ACC112 (cell line): ENCODE measurements around the gene MAD1L1.

Source experiments
- H2AFZ ChIP-seq: fragments of 200-600 bp; sonication (generic); one replicate; pipeline ENCODE4 v1.6.0; 2017; ENCODE audit warnings: antibody characterized with exemption, low read length; ENCODE audit not compliant: unreplicated experiment
- H3K27ac ChIP-seq: fragments of 200-600 bp; sonication (generic); 2 replicates; pipeline ENCODE4 v1.5.1; 2014; ENCODE audit warnings: low read depth, mild to moderate bottlenecking, antibody characterized with exemption, low read length, moderate library complexity
- H3K27me3 ChIP-seq: fragments of 200-600 bp; sonication (generic); 2 replicates; pipeline ENCODE4 v1.6.1; 2014; ENCODE audit warnings: mild to moderate bottlenecking, antibody characterized with exemption, low read length, moderate library complexity, mixed read lengths; ENCODE audit not compliant: insufficient read depth
- H3K36me3 ChIP-seq: fragments of 200-600 bp; sonication (generic); 2 replicates; pipeline ENCODE4 v1.6.1; 2016; ENCODE audit warnings: mild to moderate bottlenecking, antibody characterized with exemption, low read length, moderate library complexity, mixed read lengths; ENCODE audit not compliant: insufficient read depth
- H3K4me1 ChIP-seq: fragments of 200-600 bp; sonication (generic); one replicate; pipeline ENCODE4 v1.6.1; 2016; ENCODE audit warnings: low read length, mixed read lengths; ENCODE audit not compliant: insufficient read depth, unreplicated experiment, control insufficient read depth
- H3K4me3 ChIP-seq: fragments of 200-600 bp; sonication (generic); 2 replicates; pipeline ENCODE4 v1.5.1; 2014; ENCODE audit warnings: mild to moderate bottlenecking, low read depth, low read length
- H3K79me2 ChIP-seq: fragments of 200-600 bp; sonication (generic); one replicate; pipeline ENCODE4 v1.6.0; 2016; ENCODE audit warnings: low read length; ENCODE audit not compliant: control insufficient read depth, unreplicated experiment, insufficient read depth

The MAD1L1 gene

DNA sequence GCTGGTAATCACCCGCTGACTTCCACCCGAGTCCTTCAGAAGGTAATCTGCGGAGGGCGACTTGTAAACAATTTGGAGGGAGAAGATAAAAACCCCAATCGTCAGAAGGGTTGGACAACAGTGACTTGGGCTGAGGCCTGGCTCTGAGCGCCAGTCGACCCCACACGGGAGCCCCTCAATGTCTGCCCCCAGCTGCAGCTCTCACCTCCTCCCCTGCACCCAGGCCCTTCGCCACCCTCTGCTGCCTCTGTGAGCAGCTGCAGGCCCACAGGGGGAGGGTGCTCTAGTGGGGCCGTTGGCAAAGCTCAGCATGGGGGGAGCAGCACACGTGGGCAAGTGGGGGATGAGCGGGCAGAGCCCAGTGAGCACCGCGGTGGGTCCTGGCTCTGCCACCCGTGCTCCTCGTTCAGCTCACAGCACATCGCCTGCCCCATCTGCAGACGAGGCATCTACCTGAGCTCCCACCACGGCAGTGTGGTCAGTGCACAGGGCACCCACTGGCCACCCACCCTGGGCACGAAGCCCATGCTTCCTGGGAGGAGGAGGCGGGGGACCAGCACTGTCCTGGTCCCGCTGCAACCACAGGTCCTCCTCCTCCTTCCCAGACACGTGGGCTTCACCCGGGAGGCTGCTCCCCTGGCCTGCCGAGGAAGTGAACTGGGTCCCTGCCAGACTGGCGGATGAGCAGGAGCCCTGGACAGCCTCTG lies 282.1 kb downstream of the MAD1L1 start:
- H3K4me3 ChIP-seq: no peak overlapping the region
- no peaks in the 10 kb centered on the region for H3K79me2 ChIP-seq
- no peaks in the 10 kb centered on the region for H3K4me1 ChIP-seq
- H3K27ac ChIP-seq: no peak overlapping the region
- H2AFZ ChIP-seq: no peak overlapping the region
- no peaks in the 10 kb centered on the region for H3K27me3 ChIP-seq
- no peaks in the 10 kb centered on the region for H3K36me3 ChIP-seq

GRCh38 chr7:1950066-1950451 lies 282.7 kb downstream of the MAD1L1 start:
- no peaks in the 10 kb centered on the region for H3K27me3 ChIP-seq
- H3K27ac ChIP-seq: no peak overlapping the region
- no peak overlapping the region for H2AFZ ChIP-seq
- no peak overlapping the region for H3K4me3 ChIP-seq
- H3K79me2 ChIP-seq: no peaks in the 10 kb centered on the region
- H3K4me1 ChIP-seq: no peaks in the 10 kb centered on the region
- H3K36me3 ChIP-seq: no peaks in the 10 kb centered on the region

DNA sequence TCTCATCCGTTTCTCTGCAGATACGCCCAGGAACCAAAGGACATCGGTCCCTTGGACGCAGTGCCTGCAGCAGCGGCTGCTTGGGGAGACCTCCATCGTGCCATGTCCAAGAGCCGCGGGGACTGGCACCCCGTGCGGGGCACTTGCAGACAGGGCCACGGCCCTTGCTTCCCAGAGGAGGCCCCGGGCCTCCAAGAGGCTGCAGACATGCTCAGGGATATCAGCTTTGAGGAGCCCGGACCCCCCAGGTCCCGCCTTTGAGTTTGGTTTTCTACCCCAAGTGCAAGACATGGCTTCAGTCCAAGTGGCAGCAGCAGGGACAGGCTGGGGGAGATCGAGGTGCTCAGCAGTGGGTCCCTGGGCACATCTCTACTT lies 283.1 kb downstream of the MAD1L1 start:
- Histone ChIP-seq H2AFZ (no peak overlapping the region), H3K4me1 (no peaks in the 10 kb centered on the region), H3K27me3 (no peaks in the 10 kb centered on the region), H3K36me3 (no peaks in the 10 kb centered on the region), H3K79me2 (no peaks in the 10 kb centered on the region), H3K4me3 (no peak overlapping the region), H3K27ac (no peak overlapping the region)

GRCh38 chr7:1948887-1949680 lies 283.7 kb downstream of the MAD1L1 start:
- Histone ChIP-seq H3K79me2 (no peaks in the 10 kb centered on the region), H3K27ac (no peak overlapping the region), H3K4me1 (no peaks in the 10 kb centered on the region), H3K36me3 (no peaks in the 10 kb centered on the region), H3K4me3 (no peak overlapping the region), H2AFZ (no peak overlapping the region), H3K27me3 (no peaks in the 10 kb centered on the region)

- Histone ChIP-seq H3K27me3 (no peaks in the 10 kb centered on the region), H3K27ac (no peak overlapping the region), H3K79me2 (no peaks in the 10 kb centered on the region), H3K36me3 (no peaks in the 10 kb centered on the region), H2AFZ (no peak overlapping the region), H3K4me3 (no peak overlapping the region), H3K4me1 (no peaks in the 10 kb centered on the region)
Observed at GRCh38 chr7:1948301-1948796, 284.4 kb downstream of the MAD1L1 start.

DNA sequence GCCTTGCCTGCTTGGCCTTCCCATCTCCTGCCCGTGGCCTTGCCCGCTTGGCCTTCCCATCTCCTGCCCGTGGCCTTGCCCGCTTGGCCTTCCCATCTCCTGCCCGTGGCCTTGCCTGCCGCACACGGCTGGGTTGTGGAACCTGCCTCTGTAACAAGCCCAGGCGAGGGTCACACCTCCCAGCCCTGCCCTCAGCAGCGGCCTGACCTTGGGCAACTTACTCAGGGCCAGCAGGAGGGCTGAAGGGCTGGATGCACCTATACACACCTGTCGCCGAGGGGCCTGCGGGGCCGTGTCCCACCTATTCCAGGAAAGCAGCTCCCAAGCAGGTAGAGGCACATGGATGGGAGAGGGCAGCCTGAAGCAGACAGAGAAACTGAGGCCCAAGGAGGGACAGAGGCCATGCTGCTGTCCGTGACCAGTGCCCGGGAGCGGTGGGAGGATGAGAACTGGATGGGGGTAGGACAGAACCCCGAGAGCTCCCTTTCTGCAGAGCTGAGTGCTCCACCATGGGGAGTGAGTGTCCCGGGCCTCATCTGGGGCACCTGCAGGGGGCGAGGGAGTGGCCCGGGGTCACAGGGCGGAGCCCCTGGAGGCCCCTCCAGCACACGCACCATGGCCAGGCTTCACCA lies 285.0 kb downstream of the MAD1L1 start:
- Histone ChIP-seq H3K27me3 (no peaks in the 10 kb centered on the region), H3K79me2 (no peaks in the 10 kb centered on the region), H3K36me3 (no peaks in the 10 kb centered on the region), H3K27ac (no peak overlapping the region), H3K4me3 (no peak overlapping the region), H3K4me1 (no peaks in the 10 kb centered on the region), H2AFZ (no peak overlapping the region)

DNA sequence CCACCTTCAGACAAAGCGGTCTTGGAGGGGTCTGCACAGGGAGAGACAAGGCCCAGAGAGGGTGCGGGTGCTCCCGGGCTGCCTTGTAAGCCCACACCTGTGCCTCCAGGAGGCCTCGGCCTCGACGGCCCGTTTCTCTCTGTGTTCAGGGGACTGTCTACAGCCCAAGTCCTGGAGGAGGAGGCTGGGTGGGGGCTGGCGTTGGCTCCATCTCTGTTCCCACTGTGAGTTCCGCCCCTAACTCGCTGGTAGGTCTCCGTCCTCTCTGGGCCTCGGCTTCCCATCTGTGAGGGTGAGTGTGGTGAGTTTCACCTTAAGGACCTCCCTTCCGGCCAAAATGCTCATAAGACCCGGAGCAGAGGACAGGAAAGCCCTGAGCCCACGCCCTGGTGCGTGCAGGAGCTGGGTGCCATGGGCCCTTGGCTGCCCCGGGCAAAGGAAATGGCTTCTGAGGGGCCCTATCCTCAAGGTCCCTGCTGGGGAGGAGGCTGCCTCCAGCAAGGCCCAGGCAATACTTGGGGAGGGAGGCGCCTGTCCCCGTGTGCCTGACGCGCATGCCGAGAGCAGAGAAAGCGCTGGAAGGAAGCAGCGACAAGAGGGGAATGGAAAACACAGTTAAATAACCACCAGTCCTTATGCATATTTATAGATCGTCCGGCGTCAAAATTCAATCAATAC lies 285.8 kb downstream of the MAD1L1 start:
- no peak overlapping the region for H3K27ac ChIP-seq

GRCh38 chr7:1946025-1946772 lies 286.5 kb downstream of the MAD1L1 start:
- Histone ChIP-seq H3K4me1 (no peaks in the 10 kb centered on the region), H2AFZ (no peak overlapping the region), H3K27ac (no peak overlapping the region), H3K27me3 (no peaks in the 10 kb centered on the region), H3K36me3 (no peaks in the 10 kb centered on the region), H3K4me3 (no peak overlapping the region), H3K79me2 (no peaks in the 10 kb centered on the region)

More for the DNA sequence above, 285.8 kb downstream of the MAD1L1 start:
- Histone ChIP-seq H3K4me1 (no peaks in the 10 kb centered on the region), H3K4me3 (no peak overlapping the region), H3K36me3 (no peaks in the 10 kb centered on the region), H2AFZ (no peak overlapping the region), H3K79me2 (no peaks in the 10 kb centered on the region), H3K27me3 (no peaks in the 10 kb centered on the region)

DNA sequence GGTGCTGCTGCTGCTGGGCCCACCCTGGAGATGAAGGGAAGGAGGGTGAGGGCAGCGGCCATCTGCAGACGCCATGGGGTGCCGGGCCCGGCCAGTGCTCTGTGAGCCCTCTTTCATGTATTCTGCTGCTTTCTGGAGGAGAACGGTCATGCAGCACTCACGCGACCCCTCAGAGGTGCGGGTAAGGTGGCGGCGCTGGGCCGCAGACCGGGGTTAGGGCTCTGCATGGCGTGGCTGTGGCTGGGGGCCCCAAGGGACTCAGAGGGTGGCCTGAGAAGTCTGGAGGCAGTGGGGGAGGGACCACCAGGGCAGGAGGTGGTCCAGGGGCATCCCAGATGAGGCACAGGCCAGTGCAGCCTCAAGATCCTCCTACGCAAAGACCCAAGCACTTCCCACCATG lies 287.2 kb downstream of the MAD1L1 start:
- H3K79me2 ChIP-seq: no peaks in the 10 kb centered on the region
- H3K4me1 ChIP-seq: no peaks in the 10 kb centered on the region
- no peak overlapping the region for H3K4me3 ChIP-seq
- no peak overlapping the region for H3K27ac ChIP-seq
- H3K27me3 ChIP-seq: no peaks in the 10 kb centered on the region
- no peak overlapping the region for H2AFZ ChIP-seq
- no peaks in the 10 kb centered on the region for H3K36me3 ChIP-seq

DNA sequence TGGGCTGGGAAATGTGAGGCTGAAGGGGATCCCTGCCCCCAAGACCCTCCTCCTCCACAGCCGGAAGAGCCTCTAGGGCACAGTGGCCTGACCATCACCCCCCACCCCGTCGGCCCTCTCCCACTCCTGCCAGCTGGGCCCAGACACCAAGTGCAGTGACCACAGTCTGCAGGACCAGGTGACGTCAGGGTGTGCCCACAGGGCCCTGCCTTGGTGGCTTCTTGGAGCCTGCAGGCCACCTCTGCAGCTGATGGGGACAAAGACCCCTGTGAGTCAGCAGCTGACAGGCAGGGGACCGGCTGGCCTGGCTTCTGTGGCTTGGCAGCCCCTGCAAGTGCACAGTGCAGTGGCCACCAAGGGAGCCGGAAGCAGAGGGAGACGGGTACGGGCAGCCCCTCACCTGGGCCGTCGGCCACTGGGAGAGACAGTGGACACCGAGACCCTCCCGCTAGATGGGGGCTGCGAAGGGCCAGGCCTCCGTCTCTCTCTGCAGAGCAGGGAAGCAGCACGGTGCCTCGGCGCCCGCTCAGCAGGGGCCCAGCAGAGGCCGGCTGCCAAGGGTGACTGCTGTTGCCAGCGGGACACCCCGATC lies 288.0 kb downstream of the MAD1L1 start:
- Histone ChIP-seq H3K27me3 (no peaks in the 10 kb centered on the region), H3K36me3 (no peaks in the 10 kb centered on the region), H3K27ac (no peak overlapping the region), H3K4me3 (no peak overlapping the region), H3K79me2 (no peaks in the 10 kb centered on the region), H3K4me1 (no peaks in the 10 kb centered on the region), H2AFZ (no peak overlapping the region)
